ENCODE results near the gene PNPO.

PNPO gene

DNA sequence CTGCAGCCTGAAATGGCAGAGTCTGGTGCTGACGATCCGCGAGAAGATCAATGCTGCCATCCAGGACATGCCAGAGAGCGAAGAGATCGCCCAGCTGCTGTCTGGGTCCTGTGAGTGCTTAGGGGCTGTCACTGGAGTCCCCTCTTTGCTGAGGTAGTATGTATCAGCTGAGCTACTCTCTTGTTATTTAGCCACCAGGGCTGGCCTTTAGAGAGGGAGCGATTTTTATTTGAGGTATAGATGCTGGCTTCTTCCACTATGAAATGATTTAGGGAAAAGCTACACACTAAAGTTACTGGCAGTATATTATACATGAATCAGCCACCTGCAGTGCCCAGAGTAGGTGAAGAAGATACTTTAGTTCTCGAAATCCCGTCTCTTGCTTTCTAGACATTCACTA is 32.2 kb downstream of the PNPO start:
- peaks cover 17% of the 10 kb centered on the region for H3K36me3 ChIP-seq (ENCODE audit: control insufficient read depth, insufficient read depth, low read length)
- H3K27me3 ChIP-seq (replicated peaks; ENCODE audit: control insufficient read depth, insufficient read depth, low read length), result no peaks in the 10 kb centered on the region
- no peak for TF ChIP-seq CTCF (IDR thresholded peaks at IDR 0.05; ENCODE audit: insufficient read depth, low read length, poor library complexity, severe bottlenecking)
- H3K4me3 ChIP-seq (replicated peaks; ENCODE audit: low read depth, low read length), result no peak overlapping the region
- DNase-seq (ENCODE audit: extremely low read depth, insufficient read length), result no peak

DNA sequence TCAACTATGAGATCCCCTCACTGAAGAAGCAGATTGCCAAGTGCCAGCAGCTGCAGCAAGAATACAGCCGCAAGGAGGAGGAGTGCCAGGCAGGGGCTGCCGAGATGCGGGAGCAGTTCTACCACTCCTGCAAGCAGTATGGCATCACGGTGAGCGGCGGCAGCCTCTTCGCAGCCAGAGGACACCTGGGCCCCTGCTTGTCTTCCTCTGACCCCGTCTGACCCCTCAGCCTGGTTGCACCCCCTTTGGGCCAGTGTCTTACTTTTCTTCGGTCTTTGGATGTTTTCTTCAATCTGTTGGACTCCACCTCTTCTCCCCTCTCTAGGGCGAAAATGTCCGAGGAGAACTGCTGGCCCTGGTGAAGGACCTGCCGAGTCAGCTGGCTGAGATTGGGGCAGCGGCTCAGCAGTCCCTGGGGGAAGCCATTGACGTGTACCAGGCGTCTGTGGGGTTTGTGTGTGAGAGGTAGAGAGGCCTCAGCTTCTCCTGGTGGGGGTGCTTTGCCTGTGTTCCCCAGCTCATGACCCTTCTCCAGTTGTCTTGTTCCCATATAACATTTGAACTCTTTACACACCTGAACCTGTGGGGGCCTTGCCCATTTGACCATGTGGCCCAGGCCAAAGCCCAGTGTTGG is 33.9 kb downstream of the PNPO start:
- peaks cover 32% of the 10 kb centered on the region for H3K36me3 ChIP-seq (ENCODE audit: control insufficient read depth, insufficient read depth, low read length)
- H3K4me3 ChIP-seq (replicated peaks; ENCODE audit: low read depth, low read length), result no peak overlapping the region
- DNase-seq (ENCODE audit: extremely low read depth, insufficient read length), result no peak
- peak; percentile 2 for TF ChIP-seq CTCF (IDR thresholded peaks at IDR 0.05; ENCODE audit: insufficient read depth, low read length, poor library complexity, severe bottlenecking)
- no peaks in the 10 kb centered on the region for H3K27me3 ChIP-seq (replicated peaks; ENCODE audit: control insufficient read depth, insufficient read depth, low read length)

DNA sequence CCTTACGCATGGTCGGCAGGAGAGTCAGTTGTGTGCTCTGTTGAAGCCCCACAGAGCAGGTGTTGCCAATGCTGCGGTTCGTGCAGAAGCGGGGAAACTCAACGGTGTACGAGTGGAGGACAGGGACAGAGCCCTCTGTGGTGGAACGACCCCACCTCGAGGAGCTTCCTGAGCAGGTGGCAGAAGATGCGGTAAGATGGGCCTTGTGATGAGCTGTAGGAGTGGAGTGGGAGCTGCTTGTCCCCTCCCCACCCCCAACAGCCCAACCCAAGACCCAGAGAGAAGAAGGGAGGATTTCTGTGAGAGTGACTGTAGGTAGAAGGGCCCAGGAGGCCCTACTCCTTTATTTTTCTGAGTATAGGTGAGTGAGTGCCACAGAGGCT is 34.4 kb downstream of the PNPO start:
- H3K4me3 ChIP-seq (replicated peaks; ENCODE audit: low read depth, low read length), result no peak overlapping the region
- no peaks in the 10 kb centered on the region for H3K27me3 ChIP-seq (replicated peaks; ENCODE audit: control insufficient read depth, insufficient read depth, low read length)
- peaks cover 37% of the 10 kb centered on the region for H3K36me3 ChIP-seq (ENCODE audit: control insufficient read depth, insufficient read depth, low read length)
- TF ChIP-seq CTCF (IDR thresholded peaks at IDR 0.05; ENCODE audit: insufficient read depth, low read length, poor library complexity, severe bottlenecking), result no peak
- no peak for DNase-seq (ENCODE audit: extremely low read depth, insufficient read length)

GRCh38 chr17:47978324-47978723 is 37.0 kb downstream of the PNPO start:
- peaks cover 53% of the 10 kb centered on the region for H3K36me3 ChIP-seq (ENCODE audit: control insufficient read depth, insufficient read depth, low read length)
- H3K4me3 ChIP-seq (replicated peaks; ENCODE audit: low read depth, low read length), result no peak overlapping the region
- DNase-seq (ENCODE audit: extremely low read depth, insufficient read length), result no peak
- peak; percentile 73 for TF ChIP-seq CTCF (IDR thresholded peaks at IDR 0.05; ENCODE audit: insufficient read depth, low read length, poor library complexity, severe bottlenecking)
- no peaks in the 10 kb centered on the region for H3K27me3 ChIP-seq (replicated peaks; ENCODE audit: control insufficient read depth, insufficient read depth, low read length)

GRCh38 chr17:47980541-47980940 is 39.2 kb downstream of the PNPO start:
- Histone ChIP-seq H3K36me3 (ENCODE audit: control insufficient read depth, insufficient read depth, low read length) (peaks cover 46% of the 10 kb centered on the region), H3K27me3 (replicated peaks; ENCODE audit: control insufficient read depth, insufficient read depth, low read length) (no peaks in the 10 kb centered on the region)

More at GRCh38 chr17:47980541-47980940, 39.2 kb downstream of the PNPO start:
- no peak for DNase-seq (ENCODE audit: extremely low read depth, insufficient read length)
- no peak overlapping the region for H3K4me3 ChIP-seq (replicated peaks; ENCODE audit: low read depth, low read length)
- TF ChIP-seq CTCF (IDR thresholded peaks at IDR 0.05; ENCODE audit: insufficient read depth, low read length, poor library complexity, severe bottlenecking), result no peak

All from GM06990 (cell line).